Neuronal stem cell (in vitro differentiated cells): ENCODE data around the gene VCL.

ENCODE experiments used
- DNase-seq: peaks from one replicate; pipeline ENCODE4 v3.0.0-alpha.2; 2013; ENCODE audit warnings: low spot score
- H2AFZ ChIP-seq: one replicate; pipeline ENCODE4 v1.6.1; 2013; ENCODE audit warnings: mild to moderate bottlenecking, low read length, inconsistent platforms
- H2AK5ac ChIP-seq: 2 replicates; pipeline ENCODE4 v1.6.1; 2013; ENCODE audit warnings: low read depth, mild to moderate bottlenecking, inconsistent platforms, low read length, moderate library complexity, mixed read lengths
- H2BK120ac ChIP-seq: 2 replicates; pipeline ENCODE4 v1.6.1; 2013; ENCODE audit warnings: low read depth, mild to moderate bottlenecking, inconsistent platforms, low read length, moderate library complexity, mixed read lengths
- H2BK12ac ChIP-seq: one replicate; pipeline ENCODE4 v1.6.1; 2013; ENCODE audit warnings: low read length, inconsistent platforms
- H2BK15ac ChIP-seq: 2 replicates; pipeline ENCODE4 v1.6.1; 2013; ENCODE audit warnings: mild to moderate bottlenecking, low read length, inconsistent platforms, mixed read lengths
- H2BK5ac ChIP-seq: one replicate; pipeline ENCODE4 v1.6.1; 2013; ENCODE audit warnings: inconsistent platforms, mild to moderate bottlenecking, low read length, moderate library complexity
- H3K14ac ChIP-seq: one replicate; pipeline ENCODE4 v1.6.1; 2013; ENCODE audit warnings: low read length, inconsistent platforms
- H3K18ac ChIP-seq: 2 replicates; pipeline ENCODE4 v1.6.1; 2013; ENCODE audit warnings: low read length, inconsistent platforms
- H3K23ac ChIP-seq: 2 replicates; pipeline ENCODE4 v1.6.1; 2013; ENCODE audit warnings: low read depth, mild to moderate bottlenecking, mixed read lengths, low read length, inconsistent platforms; ENCODE audit not compliant: poor library complexity
- H3K27ac ChIP-seq: replicated peaks from 3 replicates; pipeline ENCODE4 v1.5.1; 2013; ENCODE audit warnings: low read length, inconsistent platforms
- H3K27me3 ChIP-seq, 3 experiments: 2 replicates each; pipeline ENCODE4 v1.6.1; 2013; ENCODE audit warnings: low read length in 3 of 3, mild to moderate bottlenecking in 2 of 3, inconsistent platforms in 1 of 3, low read depth in 1 of 3, mixed read lengths in 1 of 3, moderate library complexity in 1 of 3; ENCODE audit not compliant: control insufficient read depth in 3 of 3, insufficient read depth in 3 of 3
- H3K36me3 ChIP-seq, 2 donors: replicated peaks in 1 of 2; 2 replicates each; pipeline ENCODE4 v1.6.1; 2013; ENCODE audit warnings: low read length in 2 of 2; ENCODE audit not compliant: control insufficient read depth in 2 of 2, insufficient read depth in 2 of 2
- H3K4ac ChIP-seq: 2 replicates; pipeline ENCODE4 v1.6.1; 2013; ENCODE audit warnings: inconsistent platforms, mild to moderate bottlenecking, low read length, moderate library complexity
- H3K4me1 ChIP-seq, 2 donors: 1 replicate in 1 of 2; 2 replicates in 1 of 2; pipeline ENCODE4 v1.6.1; 2013; ENCODE audit warnings: low read length in 2 of 2, low read depth in 1 of 2; ENCODE audit not compliant: control insufficient read depth in 2 of 2, insufficient read depth in 1 of 2
- H3K4me2 ChIP-seq: one replicate; pipeline ENCODE4 v1.6.1; 2013; ENCODE audit warnings: mild to moderate bottlenecking, low read length, inconsistent platforms; ENCODE audit not compliant: insufficient read depth, poor library complexity, severe bottlenecking
- H3K4me3 ChIP-seq, 2 donors: 2 replicates each; pipeline ENCODE4 v1.5.1; 2013; ENCODE audit warnings: low read length in 2 of 2, mild to moderate bottlenecking in 2 of 2, inconsistent platforms in 1 of 2, moderate library complexity in 1 of 2
- H3K79me1 ChIP-seq: one replicate; pipeline ENCODE4 v1.6.1; 2013; ENCODE audit warnings: low read depth, mild to moderate bottlenecking, inconsistent platforms, low read length, moderate library complexity
- H3K9ac ChIP-seq: one replicate; pipeline ENCODE4 v1.6.1; 2013; ENCODE audit warnings: mild to moderate bottlenecking, low read depth, low read length, inconsistent platforms; ENCODE audit not compliant: poor library complexity
- H3K9me3 ChIP-seq, 2 donors: replicated peaks in 1 of 2; 2 replicates each; pipeline versions ENCODE3 to v1.6.1; 2013; ENCODE audit warnings: low read length in 2 of 2, mild to moderate bottlenecking in 2 of 2, inconsistent platforms in 1 of 2, low read depth in 1 of 2, mixed read lengths in 1 of 2, moderate library complexity in 1 of 2; ENCODE audit not compliant: control insufficient read depth in 2 of 2, insufficient read depth in 1 of 2
- H4K8ac ChIP-seq: one replicate; pipeline ENCODE4 v1.6.1; 2013; ENCODE audit warnings: low read depth, mild to moderate bottlenecking, inconsistent platforms, low read length, moderate library complexity
- H4K91ac ChIP-seq: one replicate; pipeline ENCODE4 v1.6.1; 2013; ENCODE audit warnings: low read length, low read depth, mild to moderate bottlenecking, inconsistent platforms; ENCODE audit not compliant: poor library complexity
- WGBS, 2 donors: extraction: QIAGEN DNeasy Blood & Tissue Kit; methylation state at CpG; one replicate each; pipeline ENCODE4 v1.1.7; 2013; ENCODE audit warnings: missing lambda C conversion rate in 2 of 2, mixed read lengths in 1 of 2; ENCODE audit not compliant: insufficient read length in 2 of 2, insufficient replicate concordance in 1 of 2; ENCODE audit errors: extremely low coverage in 2 of 2; 5-methylcytosine and 5-hydroxymethylcytosine counted together

The VCL gene

GRCh38 chr10:73979809-73980433 is 18.0 kb upstream of the VCL start:
- Histone ChIP-seq H2AFZ (peak overlapping the region; percentile 81), H2BK120ac (no peak overlapping the region), H3K4me2 (no peak overlapping the region), H2BK12ac (no peak overlapping the region), H3K4me1 (peaks cover 6 to 10% of the 10 kb centered on the region in 2 donors), H3K14ac (no peak overlapping the region), H3K23ac (no peak overlapping the region), H4K91ac (no peak overlapping the region), H3K27ac (no peak overlapping the region), H3K27me3 (no peaks in the 10 kb centered on the region), H3K9ac (no peak overlapping the region), H2AK5ac (no peak overlapping the region), H3K4ac (no peak overlapping the region), H3K4me3 (no peak overlapping the region), H3K18ac (no peak overlapping the region), H3K9me3 (peaks cover 0 to 2% of the 10 kb centered on the region in 2 donors), H3K36me3 (no peaks in the 10 kb centered on the region), H2BK5ac (no peak overlapping the region), H2BK15ac (no peak overlapping the region), H3K79me1 (no peaks in the 10 kb centered on the region), H4K8ac (no peak overlapping the region)
- WGBS, 2 donors, result no CpG with 5 or more reads among the region's 4 CpGs
- DNase-seq, result no peak

GRCh38 chr10:73981812-73982211 is 16.1 kb upstream of the VCL start:
- H3K4me2 ChIP-seq, result no peak overlapping the region
- no peaks in the 10 kb centered on the region for H3K9me3 ChIP-seq
- H2BK120ac ChIP-seq, result no peak overlapping the region
- H3K23ac ChIP-seq, result no peak overlapping the region
- H2AK5ac ChIP-seq, result no peak overlapping the region
- no peak overlapping the region for H3K27ac ChIP-seq
- H4K91ac ChIP-seq, result no peak overlapping the region
- no peak overlapping the region for H3K18ac ChIP-seq
- no peak for DNase-seq
- no peak overlapping the region for H2BK15ac ChIP-seq
- H3K14ac ChIP-seq, result no peak overlapping the region
- no peaks in the 10 kb centered on the region for H3K36me3 ChIP-seq
- no peak overlapping the region for H2BK12ac ChIP-seq
- no peaks in the 10 kb centered on the region for H3K27me3 ChIP-seq
- no peak overlapping the region for H2BK5ac ChIP-seq
- no CpG with 5 or more reads among the region's 3 CpGs for WGBS, 2 donors
- H2AFZ ChIP-seq, result no peak overlapping the region
- H3K4me3 ChIP-seq, result no peak overlapping the region
- H3K4me1 ChIP-seq, result peaks cover 6 to 10% of the 10 kb centered on the region in 2 donors
- H3K79me1 ChIP-seq, result no peaks in the 10 kb centered on the region
- no peak overlapping the region for H3K4ac ChIP-seq
- no peak overlapping the region for H4K8ac ChIP-seq
- no peak overlapping the region for H3K9ac ChIP-seq

GRCh38 chr10:73983096-73984047 is 14.5 kb upstream of the VCL start:
- Histone ChIP-seq H3K23ac (no peak overlapping the region), H2BK120ac (no peak overlapping the region), H3K18ac (no peak overlapping the region), H2AK5ac (no peak overlapping the region), H4K8ac (no peak overlapping the region), H2AFZ (peak overlapping the region; percentile 24), H2BK12ac (no peak overlapping the region), H3K14ac (no peak overlapping the region), H3K36me3 (no peaks in the 10 kb centered on the region), H3K79me1 (no peaks in the 10 kb centered on the region), H3K9me3 (no peaks in the 10 kb centered on the region), H3K27me3 (no peaks in the 10 kb centered on the region), H4K91ac (no peak overlapping the region), H2BK5ac (no peak overlapping the region), H3K27ac (no peak overlapping the region), H3K4me3 (no peak overlapping the region), H3K4ac (no peak overlapping the region), H3K4me2 (no peak overlapping the region), H2BK15ac (no peak overlapping the region), H3K4me1 (peaks cover 6 to 10% of the 10 kb centered on the region in 2 donors), H3K9ac (no peak overlapping the region)
- no CpG with 5 or more reads among the region's 8 CpGs for WGBS, 2 donors
- DNase-seq, result no peak

- H3K4me1 ChIP-seq, result peaks cover 0 to 2% of the 10 kb centered on the region in 2 donors
- H3K36me3 ChIP-seq, result no peaks in the 10 kb centered on the region
- H2AFZ ChIP-seq, result peak overlapping the region; percentile 6
- H2BK12ac ChIP-seq, result no peak overlapping the region
- no peak overlapping the region for H3K18ac ChIP-seq
- no peak overlapping the region for H2BK15ac ChIP-seq
- no peak overlapping the region for H3K4me3 ChIP-seq
- DNase-seq, result no peak
- no peak overlapping the region for H3K23ac ChIP-seq
- H3K9ac ChIP-seq, result no peak overlapping the region
- no peak overlapping the region for H3K27ac ChIP-seq
- H2AK5ac ChIP-seq, result no peak overlapping the region
- no CpG with 5 or more reads among the region's 2 CpGs for WGBS, 2 donors
- H3K27me3 ChIP-seq, result no peaks in the 10 kb centered on the region
- no peak overlapping the region for H3K14ac ChIP-seq
- no peak overlapping the region for H2BK120ac ChIP-seq
- H2BK5ac ChIP-seq, result no peak overlapping the region
- H4K91ac ChIP-seq, result no peak overlapping the region
- H3K9me3 ChIP-seq, result no peaks in the 10 kb centered on the region
- no peak overlapping the region for H3K4me2 ChIP-seq
- H3K4ac ChIP-seq, result no peak overlapping the region
- no peak overlapping the region for H4K8ac ChIP-seq
- no peaks in the 10 kb centered on the region for H3K79me1 ChIP-seq
These were observed 8.2 kb upstream of the VCL start for GRCh38 chr10:73989594-73990150.
